Endothelial cell of umbilical vein (primary cell): Measurements from ENCODE around the gene PRKAG2. TPM values are rescaled to one million over a fixed set of nuclear protein-coding genes. Genes with fewer than 3 reads are reported as not detected.

Experiments
- BruUV-seq: library from RNA; stranded (reverse); fragments of 400-500 nt; replicated peaks from 2 replicates; lab custom pipeline; 2021; lab: Mats Ljungman, UMichigan
- CTCF ChIA-PET: fragments of 300-600, 350-600 bp; sonication (Branson Sonifier 250); formaldehyde crosslinking; loops from one replicate; lab custom pipeline; 2021; ENCODE audit warnings: antibody characterized with exemption, inconsistent platforms; lab: Charles Lee
- POLR2A ChIA-PET: fragments of 300-600, 350-600 bp; sonication (Branson Sonifier 250); formaldehyde crosslinking; loops from one replicate; lab custom pipeline; 2021; ENCODE audit warnings: antibody characterized with exemption, inconsistent platforms; lab: Charles Lee
- DNase-seq: peaks from one replicate; pipeline ENCODE4 v3.0.0-alpha.2; 2011; ENCODE audit warnings: low read depth, low spot score
- FAIRE-seq: peaks from 2 replicates; lab custom pipeline; 2011; peaks lifted over from hg19 to GRCh38; lab: Jason Lieb, UNC
- H2AFZ ChIP-seq: 2 replicates; pipeline ENCODE4 v1.6.0; 2012; ENCODE audit warnings: low read depth, low read length, control low read depth, inconsistent platforms
- H3K27ac ChIP-seq: 2 replicates; pipeline ENCODE4 v1.5.1; 2011; ENCODE audit warnings: low read depth, mild to moderate bottlenecking, control low read depth, low read length, moderate library complexity; ENCODE audit not compliant: insufficient read depth
- H3K27me3 ChIP-seq, 2 experiments: 2 replicates each; pipeline versions ENCODE4 v1.6.0 to v1.6.1; 2011; ENCODE audit warnings: low read length in 2 of 2, mixed read lengths in 1 of 2; ENCODE audit not compliant: control insufficient read depth in 2 of 2, insufficient read depth in 2 of 2
- H3K36me3 ChIP-seq, 2 experiments: 2 replicates in 1 of 2; 3 replicates in 1 of 2; pipeline ENCODE4 v1.5.1; 2011; ENCODE audit warnings: low read length in 2 of 2, mild to moderate bottlenecking in 1 of 2, moderate library complexity in 1 of 2; ENCODE audit not compliant: control insufficient read depth in 2 of 2, insufficient read depth in 2 of 2; ENCODE audit errors: extremely low read depth in 1 of 2
- H3K4me1 ChIP-seq: 3 replicates; pipeline ENCODE4 v1.5.1; 2011; ENCODE audit warnings: mild to moderate bottlenecking, low read length; ENCODE audit not compliant: control insufficient read depth, insufficient read depth; ENCODE audit errors: extremely low read depth
- H3K4me2 ChIP-seq: 2 replicates; pipeline ENCODE4 v1.6.1; 2011; ENCODE audit warnings: low read length, control low read depth, mixed read lengths; ENCODE audit not compliant: insufficient read depth
- H3K4me3 ChIP-seq, 3 experiments: fragments of 200-600 bp in 1 of 3; sonication (generic), shearing (Covaris generic) in 1 of 3; replicated peaks in 1 of 3; 2 replicates each; pipeline ENCODE4 v1.5.1; 2011 to 2016; ENCODE audit warnings: control low read depth in 3 of 3, low read length in 3 of 3, mild to moderate bottlenecking in 2 of 3, inconsistent platforms in 1 of 3, low read depth in 1 of 3, moderate library complexity in 1 of 3; ENCODE audit not compliant: insufficient read depth in 1 of 3
- H3K79me2 ChIP-seq: 2 replicates; pipeline ENCODE4 v1.6.0; 2012; ENCODE audit warnings: low read length, inconsistent platforms; ENCODE audit not compliant: control insufficient read depth, insufficient read depth
- H3K9ac ChIP-seq: replicated peaks from 2 replicates; pipeline ENCODE3; 2011; ENCODE audit warnings: low read length, control low read depth; ENCODE audit not compliant: insufficient read depth; ENCODE audit errors: extremely low read depth
- H3K9me1 ChIP-seq: replicated peaks from 3 replicates; pipeline ENCODE4 v1.6.0; 2011; ENCODE audit warnings: mild to moderate bottlenecking, low read length; ENCODE audit not compliant: control insufficient read depth, insufficient read depth; ENCODE audit errors: extremely low read depth
- H3K9me3 ChIP-seq: replicated peaks from 2 replicates; pipeline ENCODE4 v1.5.1; 2012; ENCODE audit warnings: low read length, inconsistent platforms; ENCODE audit not compliant: control insufficient read depth, insufficient read depth
- H4K20me1 ChIP-seq: replicated peaks from 2 replicates; pipeline ENCODE3; 2011; ENCODE audit warnings: mild to moderate bottlenecking, low read length; ENCODE audit not compliant: control insufficient read depth, insufficient read depth; ENCODE audit errors: extremely low read depth
- EZH2 ChIP-seq: IDR thresholded peaks from 2 replicates; pipeline ENCODE4 v1.6.1; 2012; ENCODE audit warnings: borderline replicate concordance, low read depth, mild to moderate bottlenecking, moderate library complexity, low read length, inconsistent platforms; ENCODE audit not compliant: severe bottlenecking
- FOS ChIP-seq: IDR thresholded peaks from 2 replicates; pipeline ENCODE4 v1.6.1; 2011; ENCODE audit warnings: mild to moderate bottlenecking, low read length, moderate library complexity, borderline replicate concordance; ENCODE audit not compliant: insufficient read depth
- GATA2 ChIP-seq: IDR thresholded peaks from 2 replicates; pipeline ENCODE4 v1.7.0; 2011; ENCODE audit warnings: low read depth, mild to moderate bottlenecking, moderate library complexity, mixed read lengths, low read length; ENCODE audit not compliant: insufficient read length, insufficient read depth
- JUN ChIP-seq: IDR thresholded peaks from 2 replicates; pipeline ENCODE4 v1.6.1; 2011; ENCODE audit warnings: borderline replicate concordance, low read depth; ENCODE audit not compliant: insufficient read length, insufficient read depth
- MYC ChIP-seq: IDR thresholded peaks from one replicate; pipeline ENCODE4 v1.6.1; 2011; ENCODE audit warnings: mild to moderate bottlenecking, low read depth, low read length
- POLR2A ChIP-seq: IDR thresholded peaks from 2 replicates; pipeline ENCODE4 v1.6.1; 2012; ENCODE audit warnings: low read depth, mild to moderate bottlenecking, control low read depth, low read length
- POLR2AphosphoS5 ChIP-seq: IDR thresholded peaks from 2 replicates; pipeline ENCODE4 v1.6.1; 2012; ENCODE audit warnings: low read depth, mild to moderate bottlenecking, control low read depth, low read length, moderate library complexity; ENCODE audit not compliant: insufficient read depth
- dilution Hi-C: fragments of 300-500 bp; cut with MboI; formaldehyde crosslinking; loops from one replicate; pipeline ENCODE4 v1.15.0; 2019; ENCODE audit warnings: low sequenced_read_pairs; ENCODE audit not compliant: extremely low pct_ligation_motif_present
- intact Hi-C: fragments of 100-400 bp; cut with micrococcal nuclease; formaldehyde crosslinking; loops from one replicate; pipeline ENCODE4 v1.10.0; 2022
- polyA plus RNA-seq, 4 experiments: library from polyadenylated mRNA; depleted of rRNA in 3 of 4; stranded (reverse) in 3 of 4; unstranded in 1 of 4; fragments of >200 nt; gene quantifications; 2 replicates each; pipeline versions ENCODE4 v1.2.1 to v1.2.3, GENCODE V29; 2011 to 2012; ENCODE audit warnings: missing spikeins in 1 of 4
- total RNA-seq: library from RNA; stranded (reverse); gene quantifications from 2 replicates; pipeline ENCODE4 v1.2.3, GENCODE V29; 2021
- TF ChIP-seq, protein P1 (sequence below), 2 donors: IDR thresholded peaks; 1 replicate in 1 of 2; 2 replicates in 1 of 2; pipeline ENCODE4 v1.5.1; 2011; ENCODE audit warnings: low read length in 2 of 2, mild to moderate bottlenecking in 2 of 2, moderate library complexity in 2 of 2, control low read depth in 1 of 2, inconsistent platforms in 1 of 2, low read depth in 1 of 2; ENCODE audit not compliant: insufficient read depth in 1 of 2; ENCODE audit errors: extremely low read depth in 1 of 2
- TF ChIP-seq, protein P2 (sequence below): IDR thresholded peaks from 2 replicates; pipeline ENCODE4 v1.6.1; 2011; ENCODE audit not compliant: insufficient read depth, insufficient read length

Gene PRKAG2
- total and polyA plus RNA-seq, 2 donors (not counting 3 experiments of a cell fraction or from before 2014, with no cell fraction given) = 19.3 to 51.5 TPM

- Histone ChIP-seq H2AFZ (no peak overlapping the region), H3K9ac (peak overlapping the region; percentile 93), H3K4me3 (peak overlapping the region; percentile 97 to 100 (median 99)), H4K20me1 (no peaks in the 10 kb centered on the region), H3K9me3 (no peaks in the 10 kb centered on the region), H3K36me3 (no peaks in the 10 kb centered on the region), H3K27me3 (no peaks in the 10 kb centered on the region), H3K79me2 (peaks cover 60% of the 10 kb centered on the region), H3K4me2 (peak overlapping the region; percentile 99), H3K27ac (no peak overlapping the region), H3K4me1 (peaks cover 34% of the 10 kb centered on the region), H3K9me1 (no peaks in the 10 kb centered on the region)
- FAIRE-seq = no peak
- ChIA-PET CTCF (interaction anchor here (1.1 to 6.8 kb wide), 13 partner anchors 10 to 168 kb away, joined by 3 to 50 read pairs (median 7); partner anchors contain the start of gene RHEB), POLR2A (no interaction called here)
- no peak for DNase-seq
- intact Hi-C loops = loop anchor here (5.0 kb wide), 1 partner anchor 158 kb away; no protein-coding TSS in a partner anchor
- dilution Hi-C loops = no loop called here
- no TSS peak for BruUV-seq
- TF ChIP-seq JUN (no peak), POLR2A (no peak), MYC (no peak), EZH2 (no peak), GATA2 (no peak), POLR2AphosphoS5 (no peak), FOS (no peak)
- TF ChIP-seq, protein P1, sequence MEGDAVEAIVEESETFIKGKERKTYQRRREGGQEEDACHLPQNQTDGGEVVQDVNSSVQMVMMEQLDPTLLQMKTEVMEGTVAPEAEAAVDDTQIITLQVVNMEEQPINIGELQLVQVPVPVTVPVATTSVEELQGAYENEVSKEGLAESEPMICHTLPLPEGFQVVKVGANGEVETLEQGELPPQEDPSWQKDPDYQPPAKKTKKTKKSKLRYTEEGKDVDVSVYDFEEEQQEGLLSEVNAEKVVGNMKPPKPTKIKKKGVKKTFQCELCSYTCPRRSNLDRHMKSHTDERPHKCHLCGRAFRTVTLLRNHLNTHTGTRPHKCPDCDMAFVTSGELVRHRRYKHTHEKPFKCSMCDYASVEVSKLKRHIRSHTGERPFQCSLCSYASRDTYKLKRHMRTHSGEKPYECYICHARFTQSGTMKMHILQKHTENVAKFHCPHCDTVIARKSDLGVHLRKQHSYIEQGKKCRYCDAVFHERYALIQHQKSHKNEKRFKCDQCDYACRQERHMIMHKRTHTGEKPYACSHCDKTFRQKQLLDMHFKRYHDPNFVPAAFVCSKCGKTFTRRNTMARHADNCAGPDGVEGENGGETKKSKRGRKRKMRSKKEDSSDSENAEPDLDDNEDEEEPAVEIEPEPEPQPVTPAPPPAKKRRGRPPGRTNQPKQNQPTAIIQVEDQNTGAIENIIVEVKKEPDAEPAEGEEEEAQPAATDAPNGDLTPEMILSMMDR (IDR thresholded peaks at IDR 0.05; ENCODE audit: extremely low read depth in 1 of 2, insufficient read depth in 1 of 2, low read depth in 1 of 2, low read length in 2 of 2) = no peak
- TF ChIP-seq, protein P2, sequence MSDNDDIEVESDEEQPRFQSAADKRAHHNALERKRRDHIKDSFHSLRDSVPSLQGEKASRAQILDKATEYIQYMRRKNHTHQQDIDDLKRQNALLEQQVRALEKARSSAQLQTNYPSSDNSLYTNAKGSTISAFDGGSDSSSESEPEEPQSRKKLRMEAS = no peak
Measured at GRCh38 chr7:151630358-151630757, 246.6 kb downstream of the PRKAG2 start.
